MM.1S (cell line): ENCODE data around the gene LAMA3.

ENCODE experiments used
- DNase-seq: peaks from one replicate; pipeline ENCODE4 v3.0.0-alpha.2; 2015
- H2AFZ ChIP-seq: fragments of 300-600 bp; sonication (generic); 2 replicates; pipeline ENCODE4 v1.6.0; 2016; ENCODE audit warnings: antibody characterized with exemption, low read length
- H3F3A ChIP-seq: fragments of 300-600 bp; sonication (generic); 2 replicates; pipeline ENCODE4 v1.6.1; 2016; ENCODE audit warnings: mild to moderate bottlenecking, antibody characterized with exemption, low read length, moderate library complexity, mixed read lengths; ENCODE audit not compliant: insufficient read depth
- H3K27ac ChIP-seq: fragments of 300-600 bp; sonication (generic); 2 replicates; pipeline ENCODE4 v1.5.1; 2016; ENCODE audit warnings: mild to moderate bottlenecking, low read length
- H3K27me3 ChIP-seq: fragments of 300-600 bp; sonication (generic); replicated peaks from 2 replicates; pipeline ENCODE4 v1.6.0; 2016; ENCODE audit warnings: low read length; ENCODE audit not compliant: insufficient read depth
- H3K36me3 ChIP-seq: fragments of 300-600 bp; sonication (generic); replicated peaks from 2 replicates; pipeline ENCODE4 v1.6.1; 2016; ENCODE audit warnings: mild to moderate bottlenecking, low read length, mixed read lengths; ENCODE audit not compliant: insufficient read depth
- H3K4me1 ChIP-seq: fragments of 300-600 bp; sonication (generic); 2 replicates; pipeline ENCODE4 v1.6.1; 2016; ENCODE audit warnings: low read length, mixed read lengths
- H3K4me2 ChIP-seq: fragments of 300-600 bp; sonication (generic); 2 replicates; pipeline ENCODE4 v1.6.0; 2016; ENCODE audit warnings: low read depth, low read length
- H3K4me3 ChIP-seq: fragments of 300-600 bp; sonication (generic); 2 replicates; pipeline ENCODE4 v1.5.1; 2016; ENCODE audit warnings: low read length, mixed read lengths
- H3K79me2 ChIP-seq: fragments of 300-600 bp; sonication (generic); 2 replicates; pipeline ENCODE4 v1.6.1; 2016; ENCODE audit warnings: mixed run types, low read length, mixed read lengths
- H3K9ac ChIP-seq: fragments of 300-600 bp; sonication (generic); 2 replicates; pipeline ENCODE4 v1.6.1; 2016; ENCODE audit warnings: low read length, mixed read lengths
- H3K9me2 ChIP-seq: fragments of 300-600 bp; sonication (generic); replicated peaks from 2 replicates; pipeline ENCODE4 v1.6.1; 2016; ENCODE audit warnings: mild to moderate bottlenecking, low read length, mixed read lengths; ENCODE audit not compliant: insufficient read depth
- H3K9me3 ChIP-seq: fragments of 300-600 bp; sonication (generic); replicated peaks from 2 replicates; pipeline ENCODE4 v1.6.1; 2016; ENCODE audit warnings: mild to moderate bottlenecking, low read length, mixed read lengths; ENCODE audit not compliant: insufficient read depth
- H4K20me1 ChIP-seq: fragments of 300-600 bp; sonication (generic); 2 replicates; pipeline ENCODE4 v1.6.1; 2016; ENCODE audit warnings: mild to moderate bottlenecking, low read length, moderate library complexity, mixed read lengths; ENCODE audit not compliant: insufficient read depth
- CTCF ChIP-seq: fragments of 300-600 bp; sonication (generic); IDR thresholded peaks from 2 replicates; pipeline ENCODE4 v1.5.1; 2016; ENCODE audit warnings: antibody characterized with exemption, low read length, mixed read lengths
- EZH2 ChIP-seq: fragments of 300-600 bp; sonication (generic); optimal IDR thresholded peaks from 2 replicates; pipeline ENCODE3; 2017; ENCODE audit warnings: low read depth, mild to moderate bottlenecking, antibody characterized with exemption, low read length, mixed read lengths
- EZH2phosphoT487 ChIP-seq: fragments of 300-600 bp; sonication (generic); IDR thresholded peaks from 2 replicates; pipeline ENCODE4 v1.6.1; 2018; ENCODE audit warnings: antibody characterized with exemption, low read length

LAMA3 gene

GRCh38 chr18:23910032-23910431 lies 220.8 kb downstream of the LAMA3 start:
- Histone ChIP-seq H3K36me3 (no peaks in the 10 kb centered on the region), H3K27me3 (no peaks in the 10 kb centered on the region), H3K9me3 (no peaks in the 10 kb centered on the region), H2AFZ (no peak overlapping the region), H3F3A (no peaks in the 10 kb centered on the region), H3K9me2 (no peaks in the 10 kb centered on the region), H3K9ac (no peak overlapping the region), H4K20me1 (no peaks in the 10 kb centered on the region), H3K4me1 (peaks cover 7% of the 10 kb centered on the region; the same call in 1 of the 2 replicates), H3K4me2 (no peak overlapping the region), H3K79me2 (no peaks in the 10 kb centered on the region), H3K27ac (no peak overlapping the region), H3K4me3 (no peak overlapping the region)
- TF ChIP-seq CTCF (no peak), EZH2phosphoT487 (no peak), EZH2 (no peak)
- DNase-seq: no peak

- H3F3A ChIP-seq: no peaks in the 10 kb centered on the region
- no peak overlapping the region for H3K4me3 ChIP-seq
- H3K9me2 ChIP-seq: no peaks in the 10 kb centered on the region
- H3K27ac ChIP-seq: no peak overlapping the region
- no peak overlapping the region for H2AFZ ChIP-seq
- H3K9ac ChIP-seq: no peak overlapping the region
- no peaks in the 10 kb centered on the region for H3K36me3 ChIP-seq
- no peaks in the 10 kb centered on the region for H3K9me3 ChIP-seq
- H3K4me1 ChIP-seq: peaks cover 7% of the 10 kb centered on the region; the same call in 1 of the 2 replicates
- no peak overlapping the region for H3K4me2 ChIP-seq
- H4K20me1 ChIP-seq: no peaks in the 10 kb centered on the region
- no peak for TF ChIP-seq EZH2
- no peak for TF ChIP-seq CTCF
- no peak for TF ChIP-seq EZH2phosphoT487
- no peak for DNase-seq
- H3K27me3 ChIP-seq: no peaks in the 10 kb centered on the region
- H3K79me2 ChIP-seq: no peaks in the 10 kb centered on the region
These were observed 223.1 kb downstream of the LAMA3 start for GRCh38 chr18:23912356-23912755.

GRCh38 chr18:23916338-23916737 lies 227.1 kb downstream of the LAMA3 start:
- H3K4me3 ChIP-seq: no peak overlapping the region
- no peak overlapping the region for H2AFZ ChIP-seq
- no peak overlapping the region for H3K4me2 ChIP-seq
- DNase-seq: no peak
- TF ChIP-seq CTCF (no peak), EZH2phosphoT487 (no peak), EZH2 (no peak)
- H4K20me1 ChIP-seq: no peaks in the 10 kb centered on the region
- no peaks in the 10 kb centered on the region for H3K9me3 ChIP-seq
- no peak overlapping the region for H3K27ac ChIP-seq
- H3K9me2 ChIP-seq: no peaks in the 10 kb centered on the region
- H3K79me2 ChIP-seq: no peaks in the 10 kb centered on the region
- no peaks in the 10 kb centered on the region for H3K4me1 ChIP-seq
- H3F3A ChIP-seq: no peaks in the 10 kb centered on the region
- H3K36me3 ChIP-seq: no peaks in the 10 kb centered on the region
- no peaks in the 10 kb centered on the region for H3K27me3 ChIP-seq
- H3K9ac ChIP-seq: no peak overlapping the region
